Astrocyte of the spinal cord (primary cell): ENCODE results near the gene KLK14.

Experiments used
- DNase-seq: peaks from one replicate; pipeline ENCODE4 v3.0.0; 2011; ENCODE audit warnings: low read depth, low spot score
- H3K4me3 ChIP-seq: 2 replicates; pipeline ENCODE4 v1.5.1; 2011; ENCODE audit warnings: low read depth, mild to moderate bottlenecking, low read length, moderate library complexity
- in situ Hi-C: cut with HindIII; loops from 2 replicates; pipeline ENCODE4 v1.10.0; 2017; ENCODE audit warnings: low sequenced_read_pairs
- TF ChIP-seq, protein P1 (sequence below): IDR thresholded peaks from 2 replicates; pipeline ENCODE4 v1.5.1; 2012; ENCODE audit warnings: low read depth, mild to moderate bottlenecking, low read length, inconsistent platforms

The KLK14 gene

DNA sequence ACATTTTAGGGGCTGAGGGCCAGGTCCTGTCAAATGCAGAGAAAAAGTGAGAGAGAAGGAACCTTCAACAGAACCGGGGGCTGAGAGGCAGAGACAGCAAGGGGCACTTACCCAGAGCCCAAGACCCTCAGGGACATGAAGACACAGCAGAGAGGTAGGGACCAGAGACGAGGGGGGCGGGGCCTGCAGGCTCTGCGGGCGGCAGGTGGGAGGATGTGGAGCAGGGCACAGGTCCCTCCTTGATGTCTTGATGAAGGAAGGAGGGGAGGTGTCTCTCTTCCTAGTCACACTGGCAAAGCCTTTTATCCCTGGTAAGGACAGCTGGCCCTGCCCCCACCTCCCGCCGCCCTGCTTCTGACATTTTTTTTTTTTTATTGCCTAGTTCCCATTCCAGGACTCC lies at the start of gene KLK14:
TSS of gene KLK14 (minus strand) at position 277 of the 400 bp plus-strand sequence. CDS start at position 4, 273 bp downstream.
- no peak for DNase-seq
- in situ Hi-C loops: no loop called here
- TF ChIP-seq, protein P1, sequence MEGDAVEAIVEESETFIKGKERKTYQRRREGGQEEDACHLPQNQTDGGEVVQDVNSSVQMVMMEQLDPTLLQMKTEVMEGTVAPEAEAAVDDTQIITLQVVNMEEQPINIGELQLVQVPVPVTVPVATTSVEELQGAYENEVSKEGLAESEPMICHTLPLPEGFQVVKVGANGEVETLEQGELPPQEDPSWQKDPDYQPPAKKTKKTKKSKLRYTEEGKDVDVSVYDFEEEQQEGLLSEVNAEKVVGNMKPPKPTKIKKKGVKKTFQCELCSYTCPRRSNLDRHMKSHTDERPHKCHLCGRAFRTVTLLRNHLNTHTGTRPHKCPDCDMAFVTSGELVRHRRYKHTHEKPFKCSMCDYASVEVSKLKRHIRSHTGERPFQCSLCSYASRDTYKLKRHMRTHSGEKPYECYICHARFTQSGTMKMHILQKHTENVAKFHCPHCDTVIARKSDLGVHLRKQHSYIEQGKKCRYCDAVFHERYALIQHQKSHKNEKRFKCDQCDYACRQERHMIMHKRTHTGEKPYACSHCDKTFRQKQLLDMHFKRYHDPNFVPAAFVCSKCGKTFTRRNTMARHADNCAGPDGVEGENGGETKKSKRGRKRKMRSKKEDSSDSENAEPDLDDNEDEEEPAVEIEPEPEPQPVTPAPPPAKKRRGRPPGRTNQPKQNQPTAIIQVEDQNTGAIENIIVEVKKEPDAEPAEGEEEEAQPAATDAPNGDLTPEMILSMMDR: no peak
- H3K4me3 ChIP-seq: no peak within 1 kb of the TSS

GRCh38 chr19:51131780-51132680 lies 49.3 kb upstream of the KLK14 start:
- peak; percentile 1 for DNase-seq
- TF ChIP-seq, protein P1: no peak
- no peak overlapping the region for H3K4me3 ChIP-seq
- in situ Hi-C loops: no loop called here

DNA sequence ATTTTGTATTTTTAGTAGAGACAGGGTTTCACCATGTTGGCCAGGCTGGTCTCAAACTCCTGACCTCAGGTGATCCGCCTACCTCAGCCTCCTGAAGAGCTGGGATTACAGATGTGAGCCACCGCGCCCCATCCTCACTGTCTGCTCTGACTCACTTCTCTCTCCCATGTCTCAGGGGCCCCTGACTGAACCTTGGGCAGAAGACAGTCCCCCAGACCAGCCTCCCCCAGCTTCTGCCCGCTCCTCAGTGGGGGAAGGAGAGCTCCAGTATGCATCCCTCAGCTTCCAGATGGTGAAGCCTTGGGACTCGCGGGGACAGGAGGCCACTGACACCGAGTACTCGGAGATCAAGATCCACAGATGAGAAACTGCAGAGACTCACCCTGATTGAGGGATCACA lies 47.0 kb upstream of the KLK14 start:
- DNase-seq: no peak
- in situ Hi-C loops: no loop called here
- TF ChIP-seq, protein P1: no peak
- H3K4me3 ChIP-seq: no peak overlapping the region

- in situ Hi-C loops: no loop called here
These were observed 45.5 kb upstream of the KLK14 start for GRCh38 chr19:51128227-51128626.

DNA sequence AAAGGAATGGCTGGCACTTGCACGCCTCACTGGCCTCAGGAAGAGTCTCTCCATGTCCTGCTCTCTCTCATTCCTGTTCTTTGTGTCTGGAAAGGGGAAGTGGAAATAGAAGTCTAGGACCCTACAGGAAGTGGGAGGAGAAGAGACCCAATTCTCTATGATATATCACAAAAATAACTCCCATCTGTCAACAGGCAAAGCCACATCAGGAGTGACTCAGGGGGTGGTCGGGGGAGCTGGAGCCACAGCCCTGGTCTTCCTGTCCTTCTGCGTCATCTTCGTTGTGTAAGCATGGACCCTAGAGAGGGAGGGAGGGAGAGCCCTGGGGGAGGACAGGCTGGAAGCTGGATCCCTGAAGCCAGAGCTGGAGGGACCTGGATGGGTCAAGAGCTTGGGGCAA lies 45.1 kb upstream of the KLK14 start:
- TF ChIP-seq, protein P1: no peak
- no peak overlapping the region for H3K4me3 ChIP-seq
- no peak for DNase-seq
- in situ Hi-C loops: no loop called here

More at GRCh38 chr19:51128227-51128626, 45.5 kb upstream of the KLK14 start:
- H3K4me3 ChIP-seq: no peak overlapping the region
- no peak for DNase-seq
- TF ChIP-seq, protein P1: no peak

DNA sequence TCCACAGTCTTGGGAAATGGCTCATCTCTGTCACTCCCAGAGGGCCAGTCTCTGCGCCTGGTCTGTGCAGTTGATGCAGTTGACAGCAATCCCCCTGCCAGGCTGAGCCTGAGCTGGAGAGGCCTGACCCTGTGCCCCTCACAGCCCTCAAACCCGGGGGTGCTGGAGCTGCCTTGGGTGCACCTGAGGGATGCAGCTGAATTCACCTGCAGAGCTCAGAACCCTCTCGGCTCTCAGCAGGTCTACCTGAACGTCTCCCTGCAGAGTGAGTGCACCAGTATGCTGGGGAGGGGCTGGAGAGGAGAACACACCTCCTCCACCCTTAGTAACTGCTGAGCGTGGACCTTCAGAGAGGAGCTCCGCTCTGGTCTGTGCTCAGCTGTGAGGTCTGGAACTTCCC lies 44.3 kb upstream of the KLK14 start:
- in situ Hi-C loops: no loop called here
- H3K4me3 ChIP-seq: no peak overlapping the region

More for the DNA sequence above, 44.3 kb upstream of the KLK14 start:
- no peak for DNase-seq
- TF ChIP-seq, protein P1: no peak
